Stimulated activated CD4-positive, alpha-beta T cell treated with anti-CD3 and anti-CD28 coated beads, Interleukin-15, amount 100 ng/mL, for 48 hours (primary cell): ENCODE data around the gene GREB1.

Source experiments
- DNase-seq, 2 donors: peaks; one replicate each; pipeline ENCODE4 v3.0.0-alpha.2; 2020; ENCODE audit warnings: low read depth in 2 of 2

GREB1 gene

GRCh38 chr2:11537951-11538350 is 4.1 kb downstream of the GREB1 start:
- no peak for DNase-seq

- no peak for DNase-seq
Observed at GRCh38 chr2:11539317-11540147, 5.7 kb downstream of the GREB1 start.

GRCh38 chr2:11540148-11540995 is 6.5 kb downstream of the GREB1 start:
- DNase-seq, result no peak

GRCh38 chr2:11540996-11541692 is 7.3 kb downstream of the GREB1 start:
- no peak for DNase-seq

- DNase-seq, result no peak
Observed at GRCh38 chr2:11541693-11542274, 7.9 kb downstream of the GREB1 start.

- DNase-seq, result no peak
Observed at GRCh38 chr2:11542275-11542819, 8.5 kb downstream of the GREB1 start.

GRCh38 chr2:11543337-11544216 is 9.7 kb downstream of the GREB1 start:
- no peak for DNase-seq

- DNase-seq, result no peak
Observed at GRCh38 chr2:11546072-11546471, 12.2 kb downstream of the GREB1 start.

GRCh38 chr2:11547912-11548497 is 14.2 kb downstream of the GREB1 start:
- DNase-seq, result no peak

- no peak for DNase-seq
Observed at GRCh38 chr2:11550302-11550701, 16.5 kb downstream of the GREB1 start.

- DNase-seq, result no peak
Observed at GRCh38 chr2:11550901-11551568, 17.2 kb downstream of the GREB1 start.

- no peak for DNase-seq
Observed at GRCh38 chr2:11551569-11552259, 17.9 kb downstream of the GREB1 start.

- DNase-seq, result no peak
Observed at GRCh38 chr2:11552260-11552638, 18.4 kb downstream of the GREB1 start.

- DNase-seq, result no peak
Observed at GRCh38 chr2:11553661-11554398, 20.0 kb downstream of the GREB1 start.

GRCh38 chr2:11554399-11554716 is 20.5 kb downstream of the GREB1 start:
- no peak for DNase-seq

GRCh38 chr2:11556101-11556806 is 22.4 kb downstream of the GREB1 start:
- no peak for DNase-seq

- DNase-seq, result no peak
Observed at GRCh38 chr2:11558214-11558886, 24.5 kb downstream of the GREB1 start.
